Activated T-helper 1 cell treated with anti-CD3 and anti-CD28 coated beads, Interleukin-12 subunit alpha, Interleukin-12 subunit beta, Interleukin-2, Interleukin-4 antibody, amounts not matched to agents 30 ng/mL and 10 ng/mL and 1 ng/mL, durations not matched to agents 14 hours and 24 hours and 36 hours (primary cell): ENCODE measurements around the gene CLDN22. TPM values are rescaled to one million over a fixed set of nuclear protein-coding genes. Genes with fewer than 3 reads are reported as not detected.
"Not testable (repeated sequence)": the region's sequence is repeated elsewhere in the genome, so short reads cannot be mapped to it uniquely, and the experiment has no call there.

ENCODE experiments used
- DNase-seq: peaks from one replicate; pipeline ENCODE4 v3.0.0; 2021; ENCODE audit warnings: low spot score
- H3K27ac Mint-ChIP-seq: one replicate; pipeline ENCODE4 v1.8.0; 2021; ENCODE audit warnings: mild to moderate bottlenecking, mixed read lengths
- H3K27me3 Mint-ChIP-seq: one replicate; pipeline ENCODE4 v1.8.0; 2022; ENCODE audit warnings: mild to moderate bottlenecking, moderate library complexity, mixed read lengths; ENCODE audit not compliant: insufficient read depth
- H3K36me3 Mint-ChIP-seq: one replicate; pipeline ENCODE4 v1.8.0; 2021; ENCODE audit warnings: low read depth, mixed read lengths
- H3K4me1 Mint-ChIP-seq: one replicate; pipeline ENCODE4 v1.8.0; 2021; ENCODE audit warnings: low read depth, mixed read lengths
- H3K4me3 Mint-ChIP-seq: one replicate; pipeline ENCODE4 v1.8.0; 2021; ENCODE audit warnings: mild to moderate bottlenecking, moderate library complexity, mixed read lengths
- H3K9me3 Mint-ChIP-seq: one replicate; pipeline ENCODE4 v1.8.0; 2021; ENCODE audit warnings: mixed read lengths
- intact Hi-C: fragments of 100-400 bp; cut with micrococcal nuclease; formaldehyde crosslinking; loops from one replicate; pipeline ENCODE4 v1.15.1; 2024
- total RNA-seq: library from RNA; stranded (reverse); gene quantifications from 2 replicates; pipeline ENCODE4 v1.2.3, GENCODE V29; 2022

CLDN22 gene
- total RNA-seq, 1 donor from 2014 or later, result not detected

GRCh38 chr4:183324619-183325018 lies 4.5 kb upstream of the CLDN22 start:
- Mint-ChIP-seq H3K4me1 (peaks cover 13% of the 10 kb centered on the region), H3K9me3 (no peaks in the 10 kb centered on the region), H3K27ac (no peak overlapping the region), H3K36me3 (no peaks in the 10 kb centered on the region), H3K27me3 (no peaks in the 10 kb centered on the region), H3K4me3 (no peak overlapping the region)
- intact Hi-C loops, result no loop called here
- DNase-seq, result no peak

DNA sequence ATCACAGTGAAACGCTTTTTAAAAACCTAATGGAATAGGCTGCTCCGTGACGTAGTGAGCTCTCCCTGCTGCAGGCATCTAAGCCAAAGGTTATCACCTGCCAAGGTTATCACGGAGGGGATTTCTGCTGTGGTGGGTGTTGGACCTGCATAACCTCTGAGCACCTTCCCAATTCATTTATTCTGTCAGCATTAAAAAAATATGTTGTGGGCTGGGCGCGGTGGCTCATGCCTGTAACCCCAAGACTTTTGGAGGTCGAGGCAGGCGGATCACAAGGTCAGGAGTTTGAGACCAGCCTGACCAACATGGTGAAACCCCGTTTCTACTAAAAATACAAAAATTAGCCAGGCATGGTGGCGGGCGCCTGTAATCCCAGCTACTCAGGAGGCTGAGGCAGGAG lies 4.0 kb upstream of the CLDN22 start:
- intact Hi-C loops, result not testable (repeated sequence)

DNA sequence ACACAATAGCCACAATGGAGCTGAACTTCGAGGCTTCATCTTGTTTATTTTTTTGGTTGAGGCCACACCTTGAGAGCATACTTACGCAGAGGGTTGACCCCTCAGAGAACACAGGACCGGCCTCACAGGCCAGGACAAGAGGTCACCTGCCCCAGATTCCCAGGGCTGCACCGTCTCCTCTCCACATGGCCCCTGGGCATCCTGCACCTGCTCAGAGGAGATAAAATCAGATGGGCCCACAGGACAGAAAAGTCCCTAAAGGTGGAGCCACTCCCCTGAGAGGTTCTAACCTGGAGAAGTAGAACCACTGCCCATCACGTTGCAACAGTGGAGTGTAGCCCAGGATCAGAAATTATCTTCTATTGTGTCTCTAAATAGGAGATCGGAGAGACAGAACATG lies 3.2 kb upstream of the CLDN22 start:
- DNase-seq, result no peak
- no peaks in the 10 kb centered on the region for H3K36me3 Mint-ChIP-seq
- peaks cover 13% of the 10 kb centered on the region for H3K4me1 Mint-ChIP-seq
- no peak overlapping the region for H3K4me3 Mint-ChIP-seq
- H3K9me3 Mint-ChIP-seq, result no peaks in the 10 kb centered on the region
- no peak overlapping the region for H3K27ac Mint-ChIP-seq
- H3K27me3 Mint-ChIP-seq, result no peaks in the 10 kb centered on the region
- intact Hi-C loops, result no loop called here

More for the DNA sequence above, 4.0 kb upstream of the CLDN22 start:
- DNase-seq, H3K4me3 Mint-ChIP-seq, H3K36me3 Mint-ChIP-seq, H3K27me3 Mint-ChIP-seq, H3K27ac Mint-ChIP-seq, H3K9me3 Mint-ChIP-seq: not testable (repeated sequence)
- H3K4me1 Mint-ChIP-seq, result peaks cover 13% of the 10 kb centered on the region

DNA sequence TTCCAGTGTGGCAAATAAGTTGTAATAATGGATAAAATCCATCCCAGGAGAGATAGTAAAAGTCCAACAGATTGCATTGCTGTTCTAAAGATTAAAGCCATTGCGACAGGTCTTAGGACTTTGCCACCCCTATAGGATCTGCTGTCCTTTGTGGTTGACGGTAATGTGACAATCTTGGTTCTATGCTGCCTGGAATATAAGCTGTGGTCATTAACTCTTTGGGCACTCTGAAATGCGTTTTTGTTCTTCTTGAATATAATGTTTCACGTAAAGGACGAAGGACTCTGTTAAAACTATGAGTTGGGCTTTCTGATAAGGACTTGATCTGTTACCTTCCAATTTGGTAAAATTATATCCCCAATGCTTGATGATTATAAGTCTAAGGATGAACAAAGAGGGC lies 2.2 kb upstream of the CLDN22 start, which contains the start of gene CLDN24:
TSS of gene CLDN24 (minus strand) at position 101 of the 400 bp plus-strand sequence. CDS start at position 101, 0 bp downstream.
- Mint-ChIP-seq H3K9me3 (no peaks in the 10 kb centered on the region), H3K4me3 (no peak within 1 kb of the TSS), H3K36me3 (no peaks in the 10 kb centered on the region), H3K27me3 (no peaks in the 10 kb centered on the region), H3K4me1 (peaks cover 13% of the 10 kb centered on the region), H3K27ac (peak within 1 kb of the TSS; percentile 55)
- intact Hi-C loops, result no loop called here
- DNase-seq, result no peak

- Mint-ChIP-seq H3K27ac (peak overlapping the region; percentile 55), H3K27me3 (no peaks in the 10 kb centered on the region), H3K9me3 (no peaks in the 10 kb centered on the region), H3K36me3 (no peaks in the 10 kb centered on the region), H3K4me3 (no peak overlapping the region), H3K4me1 (peaks cover 13% of the 10 kb centered on the region)
- DNase-seq, result no peak
- intact Hi-C loops, result no loop called here
These were observed 1.4 kb upstream of the CLDN22 start for GRCh38 chr4:183321516-183321915.

GRCh38 chr4:183321079-183321478 lies 1.0 kb upstream of the CLDN22 start:
- Mint-ChIP-seq H3K4me1 (peaks cover 13% of the 10 kb centered on the region), H3K4me3 (no peak overlapping the region), H3K27me3 (no peaks in the 10 kb centered on the region), H3K36me3 (no peaks in the 10 kb centered on the region), H3K9me3 (no peaks in the 10 kb centered on the region), H3K27ac (no peak overlapping the region)
- DNase-seq, result no peak
- intact Hi-C loops, result no loop called here

DNA sequence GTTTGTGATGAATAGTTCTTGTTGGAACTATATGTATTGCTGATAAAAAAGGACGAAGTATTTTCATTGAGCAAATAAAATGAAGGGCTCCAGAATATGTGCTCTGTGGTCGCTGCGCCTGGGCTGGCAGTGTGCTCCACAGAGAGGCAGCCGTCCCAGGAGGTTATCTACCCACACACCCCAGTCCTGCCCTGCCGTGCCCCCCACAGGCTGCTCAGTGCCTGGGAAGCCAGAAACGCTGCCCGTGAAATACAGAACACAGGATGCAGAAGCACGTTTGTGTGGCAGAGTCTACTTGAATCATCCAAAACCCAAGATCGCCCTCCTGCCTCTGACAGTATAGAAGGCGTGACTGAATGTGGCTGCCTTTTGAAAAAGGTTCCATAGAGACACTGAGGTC lies 1.4 kb downstream of the CLDN22 start:
- DNase-seq, result no peak
- peaks cover 3% of the 10 kb centered on the region for H3K27me3 Mint-ChIP-seq
- no peaks in the 10 kb centered on the region for H3K9me3 Mint-ChIP-seq
- no peaks in the 10 kb centered on the region for H3K36me3 Mint-ChIP-seq
- H3K27ac Mint-ChIP-seq, result no peak overlapping the region
- H3K4me1 Mint-ChIP-seq, result peaks cover 13% of the 10 kb centered on the region
- intact Hi-C loops, result no loop called here
- no peak overlapping the region for H3K4me3 Mint-ChIP-seq

GRCh38 chr4:183314806-183315205 lies 5.3 kb downstream of the CLDN22 start:
- Mint-ChIP-seq H3K4me3 (no peak overlapping the region), H3K27ac (no peak overlapping the region), H3K27me3 (peaks cover 3% of the 10 kb centered on the region), H3K9me3 (no peaks in the 10 kb centered on the region), H3K36me3 (no peaks in the 10 kb centered on the region), H3K4me1 (no peaks in the 10 kb centered on the region)
- DNase-seq, result no peak
- intact Hi-C loops, result no loop called here

DNA sequence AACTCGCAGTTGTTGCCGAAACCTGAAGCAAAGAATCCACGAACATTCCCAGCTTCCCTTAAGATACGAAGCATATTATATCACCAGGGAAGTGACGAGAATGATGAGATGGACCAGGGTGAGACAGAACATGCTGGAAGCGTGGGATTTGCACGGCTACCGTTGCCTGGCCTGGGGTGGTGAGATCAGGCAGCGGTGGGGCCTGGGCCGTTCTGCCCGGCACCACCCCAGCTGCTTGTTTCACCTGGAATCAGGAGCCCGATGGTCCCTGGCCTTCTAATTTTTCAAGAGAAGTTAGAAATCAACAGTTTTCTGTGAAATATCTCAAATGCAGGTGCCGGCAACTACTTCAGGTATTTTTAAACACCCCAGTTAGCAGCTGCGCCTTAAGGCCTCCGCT lies 5.7 kb downstream of the CLDN22 start:
- intact Hi-C loops, result no loop called here
- Mint-ChIP-seq H3K36me3 (no peaks in the 10 kb centered on the region), H3K27ac (no peak overlapping the region), H3K4me3 (no peak overlapping the region), H3K4me1 (no peaks in the 10 kb centered on the region), H3K9me3 (no peaks in the 10 kb centered on the region), H3K27me3 (peaks cover 3% of the 10 kb centered on the region)
- no peak for DNase-seq

DNA sequence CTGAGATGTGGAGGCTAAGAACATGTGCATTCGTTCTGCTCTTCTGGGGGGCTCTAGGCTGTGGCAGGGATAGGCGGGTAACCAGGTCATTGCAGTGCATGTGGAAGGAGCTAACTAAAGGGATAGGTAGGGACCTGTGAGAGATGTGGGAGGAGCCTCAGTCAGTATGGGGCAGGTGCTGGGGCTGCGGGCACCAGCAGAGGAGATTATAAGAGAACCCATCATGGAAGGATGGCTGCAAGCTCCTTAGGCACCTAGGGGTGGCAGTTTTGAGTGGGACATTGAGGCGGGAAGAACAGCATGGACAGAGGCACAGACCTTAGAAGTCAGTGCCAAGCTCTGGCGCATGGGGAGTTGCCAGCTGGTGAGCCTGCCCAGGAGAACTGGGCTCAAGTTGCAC lies 7.2 kb downstream of the CLDN22 start:
- no peak for DNase-seq

DNA sequence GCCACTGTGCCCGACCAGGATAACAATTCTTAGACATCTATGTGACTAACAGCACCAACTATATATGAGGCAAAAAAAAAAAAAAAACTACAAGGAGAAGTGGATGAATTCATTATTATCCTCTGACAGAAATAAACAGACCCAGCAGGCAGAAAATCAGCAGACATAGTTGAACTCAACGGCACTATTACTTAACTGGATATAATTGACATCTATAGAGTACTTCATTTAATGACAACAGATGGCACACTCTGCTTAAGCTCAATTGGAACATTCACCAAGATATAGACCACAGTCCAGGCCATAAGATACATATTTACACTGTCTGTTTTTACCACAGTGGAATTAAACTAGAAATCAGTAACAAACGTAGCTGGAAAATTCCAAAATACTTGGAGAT lies 13.3 kb downstream of the CLDN22 start:
- no peaks in the 10 kb centered on the region for H3K4me1 Mint-ChIP-seq
- H3K27me3 Mint-ChIP-seq, result peaks cover 8% of the 10 kb centered on the region
- intact Hi-C loops, result no loop called here
- no peak overlapping the region for H3K4me3 Mint-ChIP-seq
- H3K9me3 Mint-ChIP-seq, result no peaks in the 10 kb centered on the region
- H3K36me3 Mint-ChIP-seq, result no peaks in the 10 kb centered on the region
- no peak overlapping the region for H3K27ac Mint-ChIP-seq
- DNase-seq, result no peak

More for the DNA sequence above, 7.2 kb downstream of the CLDN22 start:
- Mint-ChIP-seq H3K9me3 (no peaks in the 10 kb centered on the region), H3K36me3 (no peaks in the 10 kb centered on the region), H3K4me1 (no peaks in the 10 kb centered on the region), H3K4me3 (no peak overlapping the region), H3K27ac (no peak overlapping the region), H3K27me3 (peaks cover 8% of the 10 kb centered on the region)
- intact Hi-C loops, result no loop called here

DNA sequence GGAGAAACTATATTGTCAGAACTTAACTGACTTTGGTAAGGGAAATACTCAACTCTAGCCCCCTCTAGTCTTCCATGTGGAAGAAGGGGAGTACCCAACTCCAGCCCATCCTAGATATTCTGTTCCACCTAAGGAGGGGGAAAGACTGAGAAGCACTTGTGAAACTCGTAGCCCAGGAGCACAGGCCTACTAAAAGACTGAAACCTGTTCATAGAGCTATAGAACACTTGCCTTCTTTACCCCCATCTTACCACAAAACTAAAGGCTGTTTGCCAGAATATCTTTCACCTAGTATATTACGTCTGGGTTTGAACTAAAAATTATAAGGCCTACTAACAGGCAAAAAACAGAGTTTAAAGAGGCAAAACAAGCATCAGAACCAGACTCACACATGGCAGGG lies 15.5 kb downstream of the CLDN22 start:
- Mint-ChIP-seq H3K4me1 (no peaks in the 10 kb centered on the region), H3K27me3 (peaks cover 8% of the 10 kb centered on the region), H3K36me3 (no peaks in the 10 kb centered on the region), H3K9me3 (no peaks in the 10 kb centered on the region), H3K4me3 (no peak overlapping the region), H3K27ac (no peak overlapping the region)
- DNase-seq, result no peak
- intact Hi-C loops, result no loop called here

DNA sequence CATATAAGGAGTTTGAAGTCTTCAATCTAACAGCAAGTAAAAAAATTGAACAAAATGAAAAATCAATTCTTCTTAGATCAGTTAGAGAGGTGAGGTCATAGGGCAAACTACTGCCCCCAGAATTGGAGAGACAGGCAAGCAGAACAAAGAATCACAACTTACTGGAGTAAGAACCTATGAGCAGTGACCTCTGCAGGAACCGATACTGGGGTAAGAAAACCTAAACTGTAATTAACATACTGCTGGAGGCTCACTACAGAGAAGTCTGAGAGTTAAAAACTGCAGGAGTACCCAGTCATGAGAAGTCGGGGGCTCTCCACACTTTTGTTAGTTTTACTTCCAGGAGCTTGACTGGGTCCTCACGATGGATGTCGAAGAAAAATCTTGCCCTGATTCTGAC lies 16.0 kb downstream of the CLDN22 start:
- no peaks in the 10 kb centered on the region for H3K4me1 Mint-ChIP-seq
- no peak overlapping the region for H3K27ac Mint-ChIP-seq
- peaks cover 6% of the 10 kb centered on the region for H3K27me3 Mint-ChIP-seq
- intact Hi-C loops, result no loop called here
- DNase-seq, result no peak
- no peaks in the 10 kb centered on the region for H3K9me3 Mint-ChIP-seq
- no peak overlapping the region for H3K4me3 Mint-ChIP-seq
- no peaks in the 10 kb centered on the region for H3K36me3 Mint-ChIP-seq

DNA sequence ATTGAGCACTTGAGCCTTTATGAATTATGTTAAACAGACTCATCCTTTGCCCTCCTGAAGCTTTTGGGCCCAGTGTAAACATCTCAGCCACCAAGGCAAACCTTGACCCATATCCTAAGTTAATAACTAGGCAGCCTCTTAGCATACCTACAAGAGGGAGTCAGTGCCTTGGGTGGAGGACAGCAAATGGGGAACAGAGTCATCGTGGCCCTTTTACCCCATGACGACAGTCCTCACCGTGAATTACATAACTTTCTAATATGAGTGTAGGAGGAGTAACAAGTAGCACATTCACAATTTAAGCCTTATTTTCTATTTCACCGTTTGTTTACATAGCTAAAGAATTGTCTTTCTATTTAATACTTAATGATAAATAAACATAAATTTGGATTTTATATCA lies 16.8 kb downstream of the CLDN22 start:
- no peak for DNase-seq
- H3K4me1 Mint-ChIP-seq, result no peaks in the 10 kb centered on the region
- intact Hi-C loops, result no loop called here
- H3K27ac Mint-ChIP-seq, result no peak overlapping the region
- no peak overlapping the region for H3K4me3 Mint-ChIP-seq
- H3K9me3 Mint-ChIP-seq, result no peaks in the 10 kb centered on the region
- H3K36me3 Mint-ChIP-seq, result no peaks in the 10 kb centered on the region
- peaks cover 3% of the 10 kb centered on the region for H3K27me3 Mint-ChIP-seq
